ENCODE results near the gene LUC7L2.
"Not testable (repeated sequence)": the region's sequence is repeated elsewhere in the genome, so short reads cannot be mapped to it uniquely, and the experiment has no call there.

LUC7L2 gene

GRCh38 chr7:139359366-139360209, at the start of gene LUC7L2:
TSS of gene LUC7L2 (plus strand) at chr7:139359894. CDS start at chr7:139360262, 368 bp downstream.
- in situ Hi-C loops (cut with MboI; ENCODE audit: low pct_unique_long_range_greater_than_20kb, low sequenced_read_pairs) = no loop called here
- peak; percentile 99 for DNase-seq

- in situ Hi-C loops (cut with MboI; ENCODE audit: low pct_unique_long_range_greater_than_20kb, low sequenced_read_pairs) = no loop called here
- peak; percentile 78 for DNase-seq
Observed at GRCh38 chr7:139317939-139318505, 41.7 kb upstream of the LUC7L2 start.

- DNase-seq = peak; percentile 35
- in situ Hi-C loops (cut with MboI; ENCODE audit: low pct_unique_long_range_greater_than_20kb, low sequenced_read_pairs) = no loop called here
Observed at GRCh38 chr7:139321071-139321745, 38.5 kb upstream of the LUC7L2 start.

- DNase-seq; in situ Hi-C loops (cut with MboI; ENCODE audit: low pct_unique_long_range_greater_than_20kb, low sequenced_read_pairs): not testable (repeated sequence)
Observed at GRCh38 chr7:139324709-139325108, 35.0 kb upstream of the LUC7L2 start.

GRCh38 chr7:139328375-139328774, 31.3 kb upstream of the LUC7L2 start:
- no peak for DNase-seq
- in situ Hi-C loops (cut with MboI; ENCODE audit: low pct_unique_long_range_greater_than_20kb, low sequenced_read_pairs) = no loop called here

- in situ Hi-C loops (cut with MboI; ENCODE audit: low pct_unique_long_range_greater_than_20kb, low sequenced_read_pairs) = no loop called here
- DNase-seq = no peak
Observed at GRCh38 chr7:139329119-139329518, 30.6 kb upstream of the LUC7L2 start.

- in situ Hi-C loops (cut with MboI; ENCODE audit: low pct_unique_long_range_greater_than_20kb, low sequenced_read_pairs) = no loop called here
- no peak for DNase-seq
Observed at GRCh38 chr7:139330333-139331030, 29.2 kb upstream of the LUC7L2 start.

- DNase-seq = no peak
- in situ Hi-C loops (cut with MboI; ENCODE audit: low pct_unique_long_range_greater_than_20kb, low sequenced_read_pairs) = no loop called here
Observed at GRCh38 chr7:139332697-139333359, 26.9 kb upstream of the LUC7L2 start.

- in situ Hi-C loops (cut with MboI; ENCODE audit: low pct_unique_long_range_greater_than_20kb, low sequenced_read_pairs); DNase-seq: not testable (repeated sequence)
Observed at GRCh38 chr7:139333443-139333842, 26.3 kb upstream of the LUC7L2 start.

- in situ Hi-C loops (cut with MboI; ENCODE audit: low pct_unique_long_range_greater_than_20kb, low sequenced_read_pairs) = no loop called here
- no peak for DNase-seq
Observed at GRCh38 chr7:139334399-139335150, 25.1 kb upstream of the LUC7L2 start.

- in situ Hi-C loops (cut with MboI; ENCODE audit: low pct_unique_long_range_greater_than_20kb, low sequenced_read_pairs) = no loop called here
- DNase-seq = no peak
Observed at GRCh38 chr7:139339025-139339424, 20.7 kb upstream of the LUC7L2 start.

- no peak for DNase-seq
- in situ Hi-C loops (cut with MboI; ENCODE audit: low pct_unique_long_range_greater_than_20kb, low sequenced_read_pairs) = no loop called here
Observed at GRCh38 chr7:139339698-139340036, 20.0 kb upstream of the LUC7L2 start.

GRCh38 chr7:139340037-139340807, 19.5 kb upstream of the LUC7L2 start:
- DNase-seq = peak; percentile 99
- in situ Hi-C loops (cut with MboI; ENCODE audit: low pct_unique_long_range_greater_than_20kb, low sequenced_read_pairs) = no loop called here

- in situ Hi-C loops (cut with MboI; ENCODE audit: low pct_unique_long_range_greater_than_20kb, low sequenced_read_pairs) = no loop called here
- DNase-seq = no peak
Observed at GRCh38 chr7:139340808-139341057, 19.0 kb upstream of the LUC7L2 start.

GRCh38 chr7:139341058-139341775, 18.5 kb upstream of the LUC7L2 start, which contains the start of gene FMC1:
TSS of gene FMC1 (plus strand) at chr7:139341337. CDS start at chr7:139341385, 48 bp downstream.
- DNase-seq = peak; percentile 93
- in situ Hi-C loops (cut with MboI; ENCODE audit: low pct_unique_long_range_greater_than_20kb, low sequenced_read_pairs) = no loop called here

- in situ Hi-C loops (cut with MboI; ENCODE audit: low pct_unique_long_range_greater_than_20kb, low sequenced_read_pairs) = no loop called here
- no peak for DNase-seq
Observed at GRCh38 chr7:139341776-139342226, 17.9 kb upstream of the LUC7L2 start.

- in situ Hi-C loops (cut with MboI; ENCODE audit: low pct_unique_long_range_greater_than_20kb, low sequenced_read_pairs) = no loop called here
- no peak for DNase-seq
Observed at GRCh38 chr7:139345042-139345441, 14.7 kb upstream of the LUC7L2 start.

Data from KBM-7 (cell line).